K562 (cell line): Measurements from ENCODE around the gene THUMPD2. TPM values are rescaled to one million over a fixed set of nuclear protein-coding genes. Genes with fewer than 3 reads are reported as not detected.

Experiments
- ATAC-seq: fragments of 200-7000 bp; cut with Tn5 transposase; 3 replicates; pipeline ENCODE4 v1.9.1; 2020; ENCODE audit warnings: moderate library complexity
- BruUV-seq: library from RNA; stranded (reverse); fragments of 400-500 nt; replicated peaks from 2 replicates; lab custom pipeline; 2021; lab: Mats Ljungman, UMichigan
- CTCF ChIA-PET: fragments of 300-600 bp; formaldehyde crosslinking; extraction: SDS; loops from one replicate; lab custom pipeline; 2021; ENCODE audit warnings: low intra/inter-chr PET ratio; lab: Yijun Ruan, JAX
- POLR2A ChIA-PET: fragments of 300-600, 350-650 bp; sonication (Branson Sonifier 250); formaldehyde crosslinking; extraction: SDS; loops from one replicate; lab custom pipeline; 2021; ENCODE audit warnings: antibody characterized with exemption, inconsistent platforms; lab: Yijun Ruan, JAX
- DNase-seq, 4 experiments: peaks; one replicate each; pipeline versions ENCODE4 v3.0.0 to v3.0.0-alpha.2; 2011 to 2018; ENCODE audit warnings: low spot score in 3 of 4, mixed read lengths in 3 of 4; ENCODE audit errors: extremely low read depth in 1 of 4
- FAIRE-seq: peaks from 2 replicates; lab custom pipeline; 2011; peaks lifted over from hg19 to GRCh38; lab: Jason Lieb, UNC
- H2AFZ ChIP-seq: 2 replicates; pipeline ENCODE4 v1.6.0; 2011; ENCODE audit warnings: low read depth, low read length, control low read depth, inconsistent platforms
- H3K27ac ChIP-seq: fragments of 200-600 bp; 3 replicates; pipeline ENCODE4 v1.8.0; 2011; ENCODE audit warnings: low read depth, mild to moderate bottlenecking, control low read depth, inconsistent platforms, low read length, moderate library complexity, mixed read lengths; ENCODE audit errors: extremely low read depth
- H3K27me3 ChIP-seq, 2 experiments: fragments of 300-600 bp in 1 of 2; 2 replicates in 1 of 2; 3 replicates in 1 of 2; pipeline versions ENCODE4 v1.6.0 to v1.8.0; 2011; ENCODE audit warnings: inconsistent platforms in 2 of 2, low read length in 2 of 2, mild to moderate bottlenecking in 1 of 2, mixed read lengths in 1 of 2, moderate library complexity in 1 of 2; ENCODE audit not compliant: control insufficient read depth in 2 of 2, insufficient read depth in 2 of 2
- H3K36me3 ChIP-seq: fragments of 300-600 bp; 3 replicates; pipeline ENCODE4 v1.8.0; 2011; ENCODE audit warnings: mild to moderate bottlenecking, low read length, inconsistent platforms; ENCODE audit not compliant: control insufficient read depth, insufficient read depth
- H3K4me1 ChIP-seq, 2 experiments: fragments of 200-600 bp in 1 of 2; replicated peaks in 1 of 2; 2 replicates in 1 of 2; 3 replicates in 1 of 2; pipeline versions ENCODE4 v1.5.1 to v1.8.0; 2011; ENCODE audit warnings: inconsistent platforms in 2 of 2, low read length in 2 of 2, mild to moderate bottlenecking in 1 of 2, mixed read lengths in 1 of 2, moderate library complexity in 1 of 2; ENCODE audit not compliant: control insufficient read depth in 2 of 2, insufficient read depth in 2 of 2
- H3K4me2 ChIP-seq: 2 replicates; pipeline ENCODE4 v1.6.1; 2011; ENCODE audit warnings: low read length, control low read depth, inconsistent platforms, mixed read lengths; ENCODE audit not compliant: insufficient read depth
- H3K4me3 ChIP-seq: fragments of 200-600 bp; sonication (generic), shearing (Covaris generic); 2 replicates; pipeline ENCODE4 v1.5.1; 2016; ENCODE audit warnings: control low read depth, inconsistent platforms
- H3K79me2 ChIP-seq: fragments of 200-600 bp; 3 replicates; pipeline ENCODE4 v1.8.0; 2011; ENCODE audit warnings: low read length, inconsistent platforms; ENCODE audit not compliant: control insufficient read depth, insufficient read depth
- H3K9ac ChIP-seq, 2 experiments: 2 replicates each; pipeline versions ENCODE4 v1.6.0 to v1.6.1; 2011; ENCODE audit warnings: low read depth in 2 of 2, low read length in 2 of 2, control low read depth in 1 of 2, inconsistent platforms in 1 of 2, mild to moderate bottlenecking in 1 of 2, mixed read lengths in 1 of 2; ENCODE audit not compliant: insufficient read depth in 1 of 2
- H3K9me1 ChIP-seq: one replicate; pipeline ENCODE4 v1.6.0; 2011; ENCODE audit warnings: inconsistent platforms, mild to moderate bottlenecking, low read length, moderate library complexity; ENCODE audit not compliant: control insufficient read depth, insufficient read depth
- H3K9me3 ChIP-seq: replicated peaks from 2 replicates; pipeline ENCODE4 v1.5.1; 2011; ENCODE audit warnings: low read depth, low read length, inconsistent platforms; ENCODE audit not compliant: control insufficient read depth, insufficient read depth
- H4K20me1 ChIP-seq: replicated peaks from 2 replicates; pipeline ENCODE4 v1.6.1; 2011; ENCODE audit warnings: low read length, inconsistent platforms, mixed read lengths; ENCODE audit not compliant: control insufficient read depth, insufficient read depth
- CREBBP ChIP-seq: IDR thresholded peaks from one replicate; pipeline ENCODE4 v1.6.1; 2012; ENCODE audit warnings: low read depth, mild to moderate bottlenecking, control low read depth, inconsistent platforms, low read length
- CTCF ChIP-seq, 3 experiments: IDR thresholded peaks in 2 of 3; conservative IDR thresholded peaks in 1 of 3; 2 replicates each; pipeline ENCODE4 v1.5.1; 2011 to 2012; ENCODE audit warnings: low read length in 3 of 3, mild to moderate bottlenecking in 3 of 3, control low read depth in 2 of 3, improper control_type of control experiment in 1 of 3, inconsistent platforms in 1 of 3, low read depth in 1 of 3, mixed read lengths in 1 of 3, moderate library complexity in 1 of 3; ENCODE audit not compliant: insufficient read depth in 2 of 3
- ETV6 ChIP-seq, 3 experiments: fragments of 150-350 bp in 1 of 3; sonication (generic) in 1 of 3; formaldehyde crosslinking in 1 of 3; IDR thresholded peaks; 2 replicates each; pipeline versions ENCODE4 v1.6.1 to v1.8.0; 2014 to 2022; ENCODE audit warnings: borderline replicate concordance in 2 of 3, low read depth in 2 of 3, antibody characterized with exemption in 1 of 3, low read length in 1 of 3, mild to moderate bottlenecking in 1 of 3, missing genetic modification reagents in 1 of 3
- HMBOX1 ChIP-seq: sonication (generic); IDR thresholded peaks from 2 replicates; pipeline ENCODE4 v1.6.1; 2016
- JUND ChIP-seq, 2 experiments: IDR thresholded peaks; 2 replicates in 1 of 2; 3 replicates in 1 of 2; pipeline ENCODE4 v1.6.1; 2011; ENCODE audit warnings: borderline replicate concordance in 2 of 2, low read depth in 2 of 2, low read length in 2 of 2, improper control_type of control experiment in 1 of 2, missing biosample characterization in 1 of 2, missing genetic modification characterization in 1 of 2, missing genetic modification reagents in 1 of 2
- ZBTB49 ChIP-seq: sonication (generic); formaldehyde crosslinking; IDR thresholded peaks from 2 replicates; pipeline ENCODE4 v1.8.0; 2022; ENCODE audit warnings: missing genetic modification reagents, mild to moderate bottlenecking, borderline replicate concordance
- ZNF695 ChIP-seq: fragments of 450-650 bp; formaldehyde crosslinking; IDR thresholded peaks from 2 replicates; pipeline ENCODE4 v1.4.0; 2020; ENCODE audit warnings: mild to moderate bottlenecking, moderate library complexity
- ZZZ3 ChIP-seq: fragments of 450-650 bp; IDR thresholded peaks from 2 replicates; pipeline ENCODE4 v1.6.1; 2016; ENCODE audit warnings: antibody characterized with exemption, mild to moderate bottlenecking, moderate library complexity
- WGBS: fragments of 100-300 bp; shearing (Covaris generic); methylation state at CpG from one replicate; pipeline ENCODE4 v1.1.6; 2016; ENCODE audit warnings: low coverage, mixed read lengths; ENCODE audit not compliant: insufficient coverage; ENCODE audit errors: missing lambda C conversion rate; 5-methylcytosine and 5-hydroxymethylcytosine counted together
- in situ Hi-C: fragments of 300-500 bp; cut with MboI; formaldehyde crosslinking; loops from 4 replicates; pipeline ENCODE4 v1.15.0; 2018; ENCODE audit warnings: inconsistent platforms, mixed read lengths
- intact Hi-C: fragments of 100-400 bp; cut with micrococcal nuclease; formaldehyde crosslinking; loops from 2 replicates; pipeline ENCODE4 v1.14.2; 2022
- polyA plus RNA-seq, 8 experiments: library from polyadenylated mRNA; depleted of rRNA in 4 of 8; stranded (reverse) in 5 of 8; unstranded in 3 of 8; fragments of >200 nt; fragmentation: Nextera tagmentation in 2 of 8; fragmentation: Illumina TruSeq in 1 of 8; extraction: Ambion mirVana in 2 of 8; extraction: Trizol in 1 of 8; gene quantifications; 2 replicates each; pipeline versions ENCODE4 v1.2.1 to v1.2.3, GENCODE V29; 2011 to 2014; ENCODE audit warnings: inconsistent platforms in 1 of 8, missing spikeins in 1 of 8
- total RNA-seq, 7 experiments: library from RNA; depleted of rRNA in 6 of 7; stranded (reverse); fragments of >200 nt in 6 of 7; fragmentation: Illumina TruSeq in 2 of 7; extraction: Trizol in 2 of 7; gene quantifications; 2 replicates each; pipeline versions ENCODE4 v1.2.1 to v1.2.3, GENCODE V29; 2011 to 2021; ENCODE audit warnings: low replicate concordance in 1 of 7
- TF ChIP-seq, protein P1 (sequence below): fragments of 450-650 bp; IDR thresholded peaks from 2 replicates; pipeline ENCODE4 v1.6.1; 2017; ENCODE audit warnings: antibody characterized with exemption, mild to moderate bottlenecking

The THUMPD2 gene
- total and polyA plus RNA-seq, 9 of the 15 experiments (the other 6 are each of a cell fraction or from before 2014, with no cell fraction given) = 9.6 to 40.4 (median 24.0) TPM

DNA sequence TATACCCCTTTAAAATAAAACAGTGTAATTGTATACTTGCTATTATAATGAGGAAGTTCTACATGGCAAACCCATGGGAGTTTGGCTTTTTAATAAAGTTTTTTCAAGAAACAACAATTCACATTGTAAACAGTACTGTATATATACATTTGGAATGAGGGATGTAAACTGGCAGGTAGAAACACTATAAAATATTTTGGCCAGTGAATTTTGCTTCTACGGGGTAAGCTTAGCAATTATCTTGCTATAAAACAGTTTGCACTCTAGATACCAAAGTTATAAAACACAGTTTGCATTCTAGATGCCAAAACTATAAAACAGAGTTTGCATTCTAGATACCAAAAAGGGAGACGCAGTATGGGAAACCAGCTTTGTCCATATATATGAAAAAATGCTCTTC lies 16.6 kb downstream of the THUMPD2 start (continued):
- TF ChIP-seq, protein P1, sequence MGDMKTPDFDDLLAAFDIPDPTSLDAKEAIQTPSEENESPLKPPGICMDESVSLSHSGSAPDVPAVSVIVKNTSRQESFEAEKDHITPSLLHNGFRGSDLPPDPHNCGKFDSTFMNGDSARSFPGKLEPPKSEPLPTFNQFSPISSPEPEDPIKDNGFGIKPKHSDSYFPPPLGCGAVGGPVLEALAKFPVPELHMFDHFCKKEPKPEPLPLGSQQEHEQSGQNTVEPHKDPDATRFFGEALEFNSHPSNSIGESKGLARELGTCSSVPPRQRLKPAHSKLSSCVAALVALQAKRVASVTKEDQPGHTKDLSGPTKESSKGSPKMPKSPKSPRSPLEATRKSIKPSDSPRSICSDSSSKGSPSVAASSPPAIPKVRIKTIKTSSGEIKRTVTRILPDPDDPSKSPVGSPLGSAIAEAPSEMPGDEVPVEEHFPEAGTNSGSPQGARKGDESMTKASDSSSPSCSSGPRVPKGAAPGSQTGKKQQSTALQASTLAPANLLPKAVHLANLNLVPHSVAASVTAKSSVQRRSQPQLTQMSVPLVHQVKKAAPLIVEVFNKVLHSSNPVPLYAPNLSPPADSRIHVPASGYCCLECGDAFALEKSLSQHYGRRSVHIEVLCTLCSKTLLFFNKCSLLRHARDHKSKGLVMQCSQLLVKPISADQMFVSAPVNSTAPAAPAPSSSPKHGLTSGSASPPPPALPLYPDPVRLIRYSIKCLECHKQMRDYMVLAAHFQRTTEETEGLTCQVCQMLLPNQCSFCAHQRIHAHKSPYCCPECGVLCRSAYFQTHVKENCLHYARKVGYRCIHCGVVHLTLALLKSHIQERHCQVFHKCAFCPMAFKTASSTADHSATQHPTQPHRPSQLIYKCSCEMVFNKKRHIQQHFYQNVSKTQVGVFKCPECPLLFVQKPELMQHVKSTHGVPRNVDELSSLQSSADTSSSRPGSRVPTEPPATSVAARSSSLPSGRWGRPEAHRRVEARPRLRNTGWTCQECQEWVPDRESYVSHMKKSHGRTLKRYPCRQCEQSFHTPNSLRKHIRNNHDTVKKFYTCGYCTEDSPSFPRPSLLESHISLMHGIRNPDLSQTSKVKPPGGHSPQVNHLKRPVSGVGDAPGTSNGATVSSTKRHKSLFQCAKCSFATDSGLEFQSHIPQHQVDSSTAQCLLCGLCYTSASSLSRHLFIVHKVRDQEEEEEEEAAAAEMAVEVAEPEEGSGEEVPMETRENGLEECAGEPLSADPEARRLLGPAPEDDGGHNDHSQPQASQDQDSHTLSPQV = no peak

DNA sequence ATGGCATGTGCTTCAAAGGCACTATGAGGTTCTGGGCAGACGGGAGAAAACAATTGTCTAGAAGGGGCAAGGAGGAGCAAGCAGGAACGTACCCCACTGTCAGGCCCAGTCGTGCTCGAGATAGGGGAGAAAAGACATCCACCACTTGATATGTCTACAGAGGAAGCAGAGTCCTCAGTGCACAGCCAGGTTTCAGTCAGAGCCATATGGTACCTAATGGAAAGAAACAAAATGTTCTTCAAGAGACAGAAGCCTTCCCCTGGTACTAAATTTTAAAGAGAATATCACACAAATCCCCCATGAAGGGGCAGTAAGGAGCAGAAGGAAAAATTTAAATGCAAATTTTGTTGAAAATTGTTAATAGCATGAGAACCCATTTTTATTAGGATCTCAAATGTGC lies 21.9 kb downstream of the THUMPD2 start:
- no peaks in the 10 kb centered on the region for H3K27me3 ChIP-seq
- in situ Hi-C loops = no loop called here
- intact Hi-C loops = no loop called here
- no peak overlapping the region for H3K4me2 ChIP-seq
- ChIA-PET POLR2A (interaction anchor here (0.6 kb wide), 1 partner anchor 641 kb away, joined by 3 read pairs; no protein-coding TSS in a partner anchor), CTCF (no interaction called here)
- no peak overlapping the region for H2AFZ ChIP-seq
- no peak for DNase-seq
- no peaks in the 10 kb centered on the region for H4K20me1 ChIP-seq
- BruUV-seq = no TSS peak
- H3K9ac ChIP-seq = no peak overlapping the region
- no peaks in the 10 kb centered on the region for H3K9me1 ChIP-seq
- H3K27ac ChIP-seq = no peak overlapping the region
- 100% methylated on average over 4 of the region's 4 CpGs for WGBS
- peaks cover 98% of the 10 kb centered on the region for H3K36me3 ChIP-seq
- H3K4me3 ChIP-seq = no peak overlapping the region
- H3K9me3 ChIP-seq = no peaks in the 10 kb centered on the region
- no peaks in the 10 kb centered on the region for H3K79me2 ChIP-seq
- H3K4me1 ChIP-seq = no peaks in the 10 kb centered on the region
- FAIRE-seq = no peak
- no peak for ATAC-seq
- no peak for TF ChIP-seq ZZZ3
- TF ChIP-seq ZBTB49 = no peak
- TF ChIP-seq JUND (IDR thresholded peaks at IDR 0.05; ENCODE audit: borderline replicate concordance, low read depth, low read length) = no peak
- TF ChIP-seq JUND (tag; IDR thresholded peaks at IDR 0.05; ENCODE audit: borderline replicate concordance, low read depth, low read length) = no peak
- TF ChIP-seq ZNF695 (CRISPR knock-in tag) = no peak
- TF ChIP-seq ETV6 (IDR thresholded peaks at IDR 0.05; ENCODE audit: borderline replicate concordance in 1 of 2, low read depth in 2 of 2, low read length in 1 of 2) = no peak
- no peak for TF ChIP-seq ETV6 (CRISPR knock-in tag; IDR thresholded peaks at IDR 0.05; ENCODE audit: borderline replicate concordance)
- no peak for TF ChIP-seq CTCF (IDR thresholded peaks at IDR 0.05 in 2 of 3, conservative IDR thresholded peaks at IDR 0.05 in 1 of 3; ENCODE audit: insufficient read depth in 2 of 3, low read depth in 1 of 3, low read length in 3 of 3)
- TF ChIP-seq CREBBP = no peak
- TF ChIP-seq HMBOX1 = no peak
